ENCODE measurements around the gene TEP1. TPM values are rescaled to one million over a fixed set of nuclear protein-coding genes. Genes with fewer than 3 reads are reported as not detected.

Gene TEP1
- total and polyA plus RNA-seq, 2 of the 8 experiments (the other 6 are each of a cell fraction or from before 2014, with no cell fraction given), result 6.9 to 10.7 TPM

DNA sequence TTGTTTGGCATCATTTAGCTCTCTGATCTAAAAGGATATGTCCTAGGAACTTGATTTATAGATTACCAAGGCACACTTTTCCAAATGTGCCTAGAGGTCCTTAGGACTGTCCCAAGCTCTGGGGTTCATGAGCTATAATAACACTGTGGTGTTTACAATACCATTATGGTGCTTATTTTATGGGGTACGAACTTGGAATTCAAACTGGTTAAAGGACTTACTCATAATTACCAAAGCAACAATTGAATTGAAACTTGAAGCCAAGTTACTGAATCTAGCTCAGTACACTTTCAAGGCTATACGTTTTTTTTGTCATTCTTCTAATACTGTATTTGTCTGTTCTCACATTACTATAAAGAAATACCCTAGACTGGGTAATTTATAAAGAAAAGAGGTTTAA is 9.6 kb upstream of the TEP1 start:
- H2BK15ac ChIP-seq (ENCODE audit: low read length), result no peak overlapping the region
- no peaks in the 10 kb centered on the region for H4K20me1 ChIP-seq (replicated peaks in 1 of 2; ENCODE audit: control insufficient read depth in 1 of 2, insufficient read depth in 2 of 2, low read length in 2 of 2)
- peaks cover 2% of the 10 kb centered on the region; the same call in 1 of the 2 replicates for H3K23me2 ChIP-seq (ENCODE audit: low read depth, low read length)
- no peaks in the 10 kb centered on the region for H3K36me3 ChIP-seq (ENCODE audit: control insufficient read depth in 2 of 4, insufficient read depth in 4 of 4, low read length in 3 of 4)
- H3K79me1 ChIP-seq (ENCODE audit: low read depth, low read length), result no peaks in the 10 kb centered on the region
- H3K27ac ChIP-seq (ENCODE audit: low read depth, low read length), result no peak overlapping the region
- no peak overlapping the region for H3K14ac ChIP-seq (ENCODE audit: insufficient read length)
- FAIRE-seq (no peak), DNase-seq (ENCODE audit: low read depth in 1 of 2, low spot score in 2 of 2) (no peak)
- H3K79me2 ChIP-seq (ENCODE audit: control insufficient read depth in 1 of 2, insufficient read depth in 2 of 2, low read length in 2 of 2), result no peaks in the 10 kb centered on the region
- no peak overlapping the region for H2AK5ac ChIP-seq (ENCODE audit: low read depth, low read length)
- no peak overlapping the region for H2AFZ ChIP-seq (ENCODE audit: low read length)
- WGBS, 2 experiments (ENCODE audit: extremely low coverage in 1 of 2, insufficient coverage in 1 of 2, insufficient read length in 1 of 2, insufficient replicate concordance in 2 of 2, low coverage in 1 of 2, low lambda C conversion rate in 2 of 2, missing lambda C conversion rate in 1 of 2), result 78% methylated on average over 2 of the region's 2 CpGs; no CpG with 5 or more reads in 1 of the 2 experiments
- H4K91ac ChIP-seq (replicated peaks; ENCODE audit: insufficient read length, low read length), result no peak overlapping the region
- no peak overlapping the region for H4K5ac ChIP-seq (ENCODE audit: insufficient read length, low read depth, low read length)
- no peak overlapping the region for H3K4me3 ChIP-seq (ENCODE audit: extremely low read depth in 1 of 4, insufficient read depth in 2 of 4, low read depth in 3 of 4, low read length in 4 of 4)
- POLR2A ChIA-PET (ENCODE audit: partially characterized antibody), result interaction anchor here (0.9 to 2.6 kb wide), 6 partner anchors 10 to 80 kb away, joined by 3 to 12 read pairs (median 6); partner anchors contain the start of genes APEX1, KLHL33, OSGEP and PARP2
- no peak overlapping the region for H3K23ac ChIP-seq (ENCODE audit: insufficient read length)
- H3K18ac ChIP-seq (ENCODE audit: extremely low read depth, low read length), result no peak overlapping the region
- no peak overlapping the region for H2BK12ac ChIP-seq (ENCODE audit: low read depth, low read length)
- no peaks in the 10 kb centered on the region for H3K9me3 ChIP-seq (ENCODE audit: insufficient read depth in 2 of 2, low read depth in 1 of 2, low read length in 1 of 2)
- H3K9ac ChIP-seq (replicated peaks in 1 of 4; ENCODE audit: extremely low read depth in 1 of 4, low read depth in 3 of 4, low read length in 3 of 4), result no peak overlapping the region
- no peak overlapping the region for H2BK120ac ChIP-seq (replicated peaks; ENCODE audit: low read depth, low read length)
- no peak overlapping the region for H4K8ac ChIP-seq (ENCODE audit: extremely low read depth, insufficient read depth, low read length)
- TF ChIP-seq SAP30 (IDR thresholded peaks at IDR 0.05; ENCODE audit: insufficient read depth, insufficient replicate concordance, low read length), result no peak
- no peak for TF ChIP-seq SP1 (IDR thresholded peaks at IDR 0.05; ENCODE audit: low read depth, low read length)
- TF ChIP-seq TEAD4 (IDR thresholded peaks at IDR 0.05; ENCODE audit: low read depth, low read length), result no peak
- TF ChIP-seq POLR2A (IDR thresholded peaks at IDR 0.05; ENCODE audit: control extremely low read depth in 1 of 2, low read depth in 2 of 2, low read length in 2 of 2), result no peak
- TF ChIP-seq KDM1A (IDR thresholded peaks at IDR 0.05; ENCODE audit: borderline replicate concordance, low read length), result no peak
- TF ChIP-seq MAFK (IDR thresholded peaks at IDR 0.05; ENCODE audit: low read depth, low read length), result no peak
- TF ChIP-seq, protein P1, sequence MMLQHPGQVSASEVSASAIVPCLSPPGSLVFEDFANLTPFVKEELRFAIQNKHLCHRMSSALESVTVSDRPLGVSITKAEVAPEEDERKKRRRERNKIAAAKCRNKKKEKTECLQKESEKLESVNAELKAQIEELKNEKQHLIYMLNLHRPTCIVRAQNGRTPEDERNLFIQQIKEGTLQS (IDR thresholded peaks at IDR 0.05; ENCODE audit: insufficient read depth, low read depth, low read length), result no peak
- H3K4me1 ChIP-seq (replicated peaks in 1 of 4; ENCODE audit: control insufficient read depth in 3 of 4, insufficient read depth in 4 of 4, low read length in 3 of 4), result peaks cover 0 to 5% (median 2%) of the 10 kb centered on the region in 4 experiments; a peak in 3 of 7 replicates
- H3K4ac ChIP-seq (replicated peaks; ENCODE audit: insufficient read length, low read depth, low read length), result no peak overlapping the region
- no peak overlapping the region for H3K4me2 ChIP-seq (ENCODE audit: insufficient read depth in 1 of 2, low read depth in 2 of 2, low read length in 2 of 2)
- no peaks in the 10 kb centered on the region for H3K27me3 ChIP-seq (replicated peaks in 1 of 4; ENCODE audit: control insufficient read depth in 3 of 4, extremely low read depth in 1 of 4, insufficient read depth in 3 of 4, low read length in 3 of 4)
- no peak overlapping the region for H2BK20ac ChIP-seq (ENCODE audit: low read length)
- CTCF ChIA-PET (ENCODE audit: partially characterized antibody), result no interaction called here
- H2BK5ac ChIP-seq (ENCODE audit: low read depth, low read length), result no peak overlapping the region
- no peak overlapping the region for H3K56ac ChIP-seq (replicated peaks; ENCODE audit: insufficient read length, low read depth, low read length)
